Mesendoderm (in vitro differentiated cells): ENCODE data around the gene GPR156.

Experiments
- DNase-seq: peaks from one replicate; pipeline ENCODE4 v3.0.0; 2013
- H2AK5ac ChIP-seq: 2 replicates; pipeline ENCODE4 v1.6.1; 2013; ENCODE audit warnings: low read length, inconsistent platforms
- H2BK120ac ChIP-seq: 2 replicates; pipeline ENCODE4 v1.6.1; 2013; ENCODE audit warnings: low read depth, mild to moderate bottlenecking, low read length, moderate library complexity, mixed read lengths
- H2BK15ac ChIP-seq: replicated peaks from 2 replicates; pipeline ENCODE4 v1.6.1; 2013; ENCODE audit warnings: low read depth, mild to moderate bottlenecking, moderate library complexity
- H2BK5ac ChIP-seq: 2 replicates; pipeline ENCODE4 v1.6.1; 2013; ENCODE audit warnings: low read length, inconsistent platforms
- H3K18ac ChIP-seq: 2 replicates; pipeline ENCODE4 v1.6.1; 2013; ENCODE audit warnings: mild to moderate bottlenecking, low read length, mixed read lengths
- H3K23ac ChIP-seq: one replicate; pipeline ENCODE4 v1.6.1; 2013; ENCODE audit warnings: low read length
- H3K27ac ChIP-seq: 2 replicates; pipeline ENCODE4 v1.5.1; 2013; ENCODE audit warnings: low read depth, mild to moderate bottlenecking, inconsistent platforms, low read length, moderate library complexity
- H3K27me3 ChIP-seq: 2 replicates; pipeline ENCODE4 v1.6.1; 2013; ENCODE audit warnings: low read length, control low read depth, mild to moderate bottlenecking, inconsistent platforms; ENCODE audit not compliant: insufficient read depth, poor library complexity
- H3K36me3 ChIP-seq: 2 replicates; pipeline ENCODE4 v1.6.1; 2013; ENCODE audit warnings: low read length, inconsistent platforms; ENCODE audit not compliant: control insufficient read depth, insufficient read depth
- H3K4ac ChIP-seq: one replicate; pipeline ENCODE4 v1.6.1; 2013; ENCODE audit warnings: low read depth, mild to moderate bottlenecking, low read length, moderate library complexity
- H3K4me1 ChIP-seq: 2 replicates; pipeline ENCODE4 v1.6.1; 2013; ENCODE audit warnings: low read depth, low read length, inconsistent platforms; ENCODE audit not compliant: control insufficient read depth
- H3K4me2 ChIP-seq: 2 replicates; pipeline ENCODE4 v1.6.1; 2013; ENCODE audit warnings: low read length
- H3K4me3 ChIP-seq: 2 replicates; pipeline ENCODE4 v1.5.1; 2013; ENCODE audit warnings: mild to moderate bottlenecking, low read length
- H3K56ac ChIP-seq: one replicate; pipeline ENCODE4 v1.6.1; 2013; ENCODE audit warnings: low read length
- H3K79me1 ChIP-seq: 2 replicates; pipeline ENCODE4 v1.6.1; 2013; ENCODE audit warnings: low read length, inconsistent platforms
- H3K79me2 ChIP-seq: 2 replicates; pipeline ENCODE4 v1.6.1; 2013; ENCODE audit warnings: mild to moderate bottlenecking, low read length; ENCODE audit not compliant: control insufficient read depth, insufficient read depth
- H3K9ac ChIP-seq: 2 replicates; pipeline ENCODE4 v1.6.1; 2013; ENCODE audit warnings: low read length, inconsistent platforms
- H4K5ac ChIP-seq: one replicate; pipeline ENCODE4 v1.6.1; 2013; ENCODE audit warnings: low read length
- H4K8ac ChIP-seq: one replicate; pipeline ENCODE4 v1.6.1; 2013; ENCODE audit warnings: low read depth, mild to moderate bottlenecking, control low read depth, low read length, moderate library complexity
- WGBS: extraction: QIAGEN DNeasy Blood & Tissue Kit; methylation state at CpG from one replicate; pipeline ENCODE4 v1.1.7; 2013; ENCODE audit warnings: low lambda C conversion rate, missing lambda C conversion rate; ENCODE audit not compliant: insufficient coverage; ENCODE audit errors: extremely low coverage; 5-methylcytosine and 5-hydroxymethylcytosine counted together

The GPR156 gene

GRCh38 chr3:120171134-120171873 is 113.7 kb downstream of the GPR156 start:
- Histone ChIP-seq H3K79me2 (no peaks in the 10 kb centered on the region), H3K27me3 (no peaks in the 10 kb centered on the region), H2BK5ac (no peak overlapping the region), H3K4ac (no peak overlapping the region), H2BK120ac (no peak overlapping the region), H2BK15ac (no peak overlapping the region), H2AK5ac (no peak overlapping the region), H4K5ac (no peak overlapping the region), H4K8ac (no peak overlapping the region), H3K23ac (no peak overlapping the region), H3K79me1 (no peaks in the 10 kb centered on the region), H3K56ac (no peak overlapping the region), H3K4me2 (no peak overlapping the region), H3K4me3 (no peak overlapping the region), H3K18ac (no peak overlapping the region), H3K9ac (no peak overlapping the region), H3K27ac (no peak overlapping the region), H3K36me3 (no peaks in the 10 kb centered on the region), H3K4me1 (peaks cover 2% of the 10 kb centered on the region)
- no peak for DNase-seq
- WGBS, result no CpG with 5 or more reads among the region's 8 CpGs

- Histone ChIP-seq H3K9ac (no peak overlapping the region), H2AK5ac (no peak overlapping the region), H3K4me1 (peaks cover 2% of the 10 kb centered on the region), H4K8ac (no peak overlapping the region), H2BK5ac (no peak overlapping the region), H3K18ac (no peak overlapping the region), H2BK120ac (no peak overlapping the region), H3K4me2 (no peak overlapping the region), H3K23ac (no peak overlapping the region), H3K36me3 (no peaks in the 10 kb centered on the region), H3K27me3 (no peaks in the 10 kb centered on the region), H4K5ac (no peak overlapping the region), H3K27ac (no peak overlapping the region), H3K79me2 (no peaks in the 10 kb centered on the region), H3K4ac (no peak overlapping the region), H2BK15ac (no peak overlapping the region), H3K4me3 (no peak overlapping the region), H3K79me1 (no peaks in the 10 kb centered on the region), H3K56ac (no peak overlapping the region)
- DNase-seq, result no peak
- WGBS, result no CpG with 5 or more reads among the region's 2 CpGs
Measured at GRCh38 chr3:120170223-120170622, 114.8 kb downstream of the GPR156 start.

- H4K5ac ChIP-seq, result no peak overlapping the region
- H3K79me1 ChIP-seq, result no peaks in the 10 kb centered on the region
- H3K23ac ChIP-seq, result no peak overlapping the region
- no peak overlapping the region for H3K4ac ChIP-seq
- no peak overlapping the region for H3K4me3 ChIP-seq
- H3K27me3 ChIP-seq, result no peaks in the 10 kb centered on the region
- no peak for DNase-seq
- H2AK5ac ChIP-seq, result no peak overlapping the region
- no peak overlapping the region for H3K9ac ChIP-seq
- H3K27ac ChIP-seq, result no peak overlapping the region
- no peak overlapping the region for H2BK120ac ChIP-seq
- no peak overlapping the region for H3K18ac ChIP-seq
- no peaks in the 10 kb centered on the region for H3K36me3 ChIP-seq
- no peak overlapping the region for H4K8ac ChIP-seq
- H3K56ac ChIP-seq, result no peak overlapping the region
- H2BK15ac ChIP-seq, result no peak overlapping the region
- H3K4me2 ChIP-seq, result no peak overlapping the region
- no peaks in the 10 kb centered on the region for H3K79me2 ChIP-seq
- no peak overlapping the region for H2BK5ac ChIP-seq
- WGBS, result no CpG with 5 or more reads among the region's 5 CpGs
- no peaks in the 10 kb centered on the region for H3K4me1 ChIP-seq
Measured at GRCh38 chr3:120169407-120169806, 115.6 kb downstream of the GPR156 start.

GRCh38 chr3:120168611-120169010 is 116.4 kb downstream of the GPR156 start:
- Histone ChIP-seq H2BK15ac (no peak overlapping the region), H2BK5ac (no peak overlapping the region), H3K79me2 (no peaks in the 10 kb centered on the region), H3K4me3 (no peak overlapping the region), H3K79me1 (no peaks in the 10 kb centered on the region), H3K9ac (no peak overlapping the region), H3K56ac (no peak overlapping the region), H2BK120ac (no peak overlapping the region), H3K36me3 (no peaks in the 10 kb centered on the region), H3K27me3 (no peaks in the 10 kb centered on the region), H3K18ac (no peak overlapping the region), H3K23ac (no peak overlapping the region), H3K27ac (no peak overlapping the region), H3K4me1 (no peaks in the 10 kb centered on the region), H4K8ac (no peak overlapping the region), H4K5ac (no peak overlapping the region), H3K4ac (no peak overlapping the region), H3K4me2 (no peak overlapping the region), H2AK5ac (no peak overlapping the region)
- no peak for DNase-seq
- no CpG with 5 or more reads among the region's 3 CpGs for WGBS

- no peaks in the 10 kb centered on the region for H3K4me1 ChIP-seq
- WGBS, result no CpG with 5 or more reads among the region's 9 CpGs
- H2BK5ac ChIP-seq, result no peak overlapping the region
- H3K27me3 ChIP-seq, result no peaks in the 10 kb centered on the region
- no peak for DNase-seq
- H3K79me1 ChIP-seq, result no peaks in the 10 kb centered on the region
- H4K5ac ChIP-seq, result no peak overlapping the region
- H3K9ac ChIP-seq, result no peak overlapping the region
- no peak overlapping the region for H3K18ac ChIP-seq
- H3K27ac ChIP-seq, result no peak overlapping the region
- no peak overlapping the region for H3K23ac ChIP-seq
- no peaks in the 10 kb centered on the region for H3K79me2 ChIP-seq
- no peak overlapping the region for H3K4me2 ChIP-seq
- no peak overlapping the region for H3K56ac ChIP-seq
- no peak overlapping the region for H3K4me3 ChIP-seq
- no peaks in the 10 kb centered on the region for H3K36me3 ChIP-seq
- H3K4ac ChIP-seq, result no peak overlapping the region
- no peak overlapping the region for H4K8ac ChIP-seq
- no peak overlapping the region for H2BK120ac ChIP-seq
- H2BK15ac ChIP-seq, result no peak overlapping the region
- H2AK5ac ChIP-seq, result no peak overlapping the region
Measured at GRCh38 chr3:120168038-120168437, 117.0 kb downstream of the GPR156 start.

- H3K36me3 ChIP-seq, result no peaks in the 10 kb centered on the region
Measured at GRCh38 chr3:120167488-120167887, 117.5 kb downstream of the GPR156 start.

More at GRCh38 chr3:120167488-120167887, 117.5 kb downstream of the GPR156 start:
- H3K4me2 ChIP-seq, result no peak overlapping the region
- no peaks in the 10 kb centered on the region for H3K27me3 ChIP-seq
- no peak overlapping the region for H4K5ac ChIP-seq
- H3K4me3 ChIP-seq, result no peak overlapping the region
- H3K18ac ChIP-seq, result no peak overlapping the region
- no peak overlapping the region for H3K56ac ChIP-seq
- no peak overlapping the region for H3K27ac ChIP-seq
- H4K8ac ChIP-seq, result no peak overlapping the region
- no peak overlapping the region for H2AK5ac ChIP-seq
- H3K23ac ChIP-seq, result no peak overlapping the region
- H3K79me1 ChIP-seq, result no peaks in the 10 kb centered on the region
- no peak overlapping the region for H2BK5ac ChIP-seq
- no peak overlapping the region for H3K9ac ChIP-seq
- H3K4me1 ChIP-seq, result no peaks in the 10 kb centered on the region
- no peak overlapping the region for H2BK15ac ChIP-seq
- DNase-seq, result no peak
- no peaks in the 10 kb centered on the region for H3K79me2 ChIP-seq
- H2BK120ac ChIP-seq, result no peak overlapping the region
- no CpG with 5 or more reads among the region's 10 CpGs for WGBS
- H3K4ac ChIP-seq, result no peak overlapping the region
